Measurements from ENCODE around the gene CPB2.

CPB2 gene

GRCh38 chr13:46058268-46058667 lies 46.6 kb downstream of the CPB2 start:
- Histone ChIP-seq H3K9ac (ENCODE audit: low read depth, low read length) (no peak overlapping the region), H3K27me3 (ENCODE audit: control insufficient read depth, insufficient read depth, low read length) (no peaks in the 10 kb centered on the region), H3K36me3 (ENCODE audit: control insufficient read depth, insufficient read depth, low read length) (no peaks in the 10 kb centered on the region), H3K4me3 (ENCODE audit: low read depth, low read length) (no peak overlapping the region), H3K9me3 (ENCODE audit: control insufficient read depth, insufficient read depth, low read length) (no peaks in the 10 kb centered on the region), H3K4me1 (ENCODE audit: control insufficient read depth, insufficient read depth, low read length) (no peaks in the 10 kb centered on the region)

GRCh38 chr13:46057256-46058015 lies 47.4 kb downstream of the CPB2 start:
- H3K27me3 ChIP-seq (ENCODE audit: control insufficient read depth, insufficient read depth, low read length): no peaks in the 10 kb centered on the region
- H3K9me3 ChIP-seq (ENCODE audit: control insufficient read depth, insufficient read depth, low read length): no peaks in the 10 kb centered on the region
- no peak overlapping the region for H3K4me3 ChIP-seq (ENCODE audit: low read depth, low read length)
- no peaks in the 10 kb centered on the region for H3K4me1 ChIP-seq (ENCODE audit: control insufficient read depth, insufficient read depth, low read length)
- H3K9ac ChIP-seq (ENCODE audit: low read depth, low read length): no peak overlapping the region
- no peaks in the 10 kb centered on the region for H3K36me3 ChIP-seq (ENCODE audit: control insufficient read depth, insufficient read depth, low read length)

- Histone ChIP-seq H3K9ac (ENCODE audit: low read depth, low read length) (peak overlapping the region; percentile 73), H3K4me3 (ENCODE audit: low read depth, low read length) (peak overlapping the region; percentile 94), H3K4me1 (ENCODE audit: control insufficient read depth, insufficient read depth, low read length) (no peaks in the 10 kb centered on the region), H3K9me3 (ENCODE audit: control insufficient read depth, insufficient read depth, low read length) (no peaks in the 10 kb centered on the region), H3K36me3 (ENCODE audit: control insufficient read depth, insufficient read depth, low read length) (no peaks in the 10 kb centered on the region), H3K27me3 (ENCODE audit: control insufficient read depth, insufficient read depth, low read length) (no peaks in the 10 kb centered on the region)
Observed at GRCh38 chr13:46053162-46054012, 51.4 kb downstream of the CPB2 start.

- H3K36me3 ChIP-seq (ENCODE audit: control insufficient read depth, insufficient read depth, low read length): no peaks in the 10 kb centered on the region
- peak within 1 kb of the TSS; percentile 94 for H3K4me3 ChIP-seq (ENCODE audit: low read depth, low read length)
- H3K4me1 ChIP-seq (ENCODE audit: control insufficient read depth, insufficient read depth, low read length): no peaks in the 10 kb centered on the region
- no peaks in the 10 kb centered on the region for H3K9me3 ChIP-seq (ENCODE audit: control insufficient read depth, insufficient read depth, low read length)
- peak within 1 kb of the TSS; percentile 80 for H3K9ac ChIP-seq (ENCODE audit: low read depth, low read length)
- H3K27me3 ChIP-seq (ENCODE audit: control insufficient read depth, insufficient read depth, low read length): no peaks in the 10 kb centered on the region
Observed at GRCh38 chr13:46052319-46053161, 52.3 kb downstream of the CPB2 start, which contains the start of gene ZC3H13. Gene ZC3H13, minus strand, starts transcription at chr13:46052746. Its CDS starts 7,239 bp downstream, at chr13:46045507.

GRCh38 chr13:46051968-46052318 lies 52.9 kb downstream of the CPB2 start:
- H3K9ac ChIP-seq (ENCODE audit: low read depth, low read length): peak overlapping the region; percentile 80
- no peaks in the 10 kb centered on the region for H3K9me3 ChIP-seq (ENCODE audit: control insufficient read depth, insufficient read depth, low read length)
- H3K4me1 ChIP-seq (ENCODE audit: control insufficient read depth, insufficient read depth, low read length): no peaks in the 10 kb centered on the region
- no peaks in the 10 kb centered on the region for H3K27me3 ChIP-seq (ENCODE audit: control insufficient read depth, insufficient read depth, low read length)
- no peaks in the 10 kb centered on the region for H3K36me3 ChIP-seq (ENCODE audit: control insufficient read depth, insufficient read depth, low read length)
- H3K4me3 ChIP-seq (ENCODE audit: low read depth, low read length): peak overlapping the region; percentile 94

- H3K9me3 ChIP-seq (ENCODE audit: control insufficient read depth, insufficient read depth, low read length): no peaks in the 10 kb centered on the region
- no peaks in the 10 kb centered on the region for H3K36me3 ChIP-seq (ENCODE audit: control insufficient read depth, insufficient read depth, low read length)
- no peak overlapping the region for H3K9ac ChIP-seq (ENCODE audit: low read depth, low read length)
- H3K27me3 ChIP-seq (ENCODE audit: control insufficient read depth, insufficient read depth, low read length): no peaks in the 10 kb centered on the region
- no peaks in the 10 kb centered on the region for H3K4me1 ChIP-seq (ENCODE audit: control insufficient read depth, insufficient read depth, low read length)
- H3K4me3 ChIP-seq (ENCODE audit: low read depth, low read length): no peak overlapping the region
Observed at GRCh38 chr13:46050771-46051170, 54.1 kb downstream of the CPB2 start.

GRCh38 chr13:46045424-46045823 lies 59.4 kb downstream of the CPB2 start:
- no peaks in the 10 kb centered on the region for H3K27me3 ChIP-seq (ENCODE audit: control insufficient read depth, insufficient read depth, low read length)
- no peaks in the 10 kb centered on the region for H3K9me3 ChIP-seq (ENCODE audit: control insufficient read depth, insufficient read depth, low read length)

GRCh38 chr13:46043647-46044046 lies 61.2 kb downstream of the CPB2 start:
- no peaks in the 10 kb centered on the region for H3K4me1 ChIP-seq (ENCODE audit: control insufficient read depth, insufficient read depth, low read length)
- H3K36me3 ChIP-seq (ENCODE audit: control insufficient read depth, insufficient read depth, low read length): no peaks in the 10 kb centered on the region
- H3K9me3 ChIP-seq (ENCODE audit: control insufficient read depth, insufficient read depth, low read length): no peaks in the 10 kb centered on the region
- H3K27me3 ChIP-seq (ENCODE audit: control insufficient read depth, insufficient read depth, low read length): no peaks in the 10 kb centered on the region
- H3K9ac ChIP-seq (ENCODE audit: low read depth, low read length): no peak overlapping the region
- H3K4me3 ChIP-seq (ENCODE audit: low read depth, low read length): no peak overlapping the region

More at GRCh38 chr13:46045424-46045823, 59.4 kb downstream of the CPB2 start:
- Histone ChIP-seq H3K4me1 (ENCODE audit: control insufficient read depth, insufficient read depth, low read length) (no peaks in the 10 kb centered on the region), H3K4me3 (ENCODE audit: low read depth, low read length) (no peak overlapping the region), H3K9ac (ENCODE audit: low read depth, low read length) (no peak overlapping the region), H3K36me3 (ENCODE audit: control insufficient read depth, insufficient read depth, low read length) (no peaks in the 10 kb centered on the region)

- H3K27me3 ChIP-seq (ENCODE audit: control insufficient read depth, insufficient read depth, low read length): no peaks in the 10 kb centered on the region
- H3K4me1 ChIP-seq (ENCODE audit: control insufficient read depth, insufficient read depth, low read length): no peaks in the 10 kb centered on the region
- no peak overlapping the region for H3K9ac ChIP-seq (ENCODE audit: low read depth, low read length)
- no peak overlapping the region for H3K4me3 ChIP-seq (ENCODE audit: low read depth, low read length)
- no peaks in the 10 kb centered on the region for H3K36me3 ChIP-seq (ENCODE audit: control insufficient read depth, insufficient read depth, low read length)
- no peaks in the 10 kb centered on the region for H3K9me3 ChIP-seq (ENCODE audit: control insufficient read depth, insufficient read depth, low read length)
Observed at GRCh38 chr13:46041419-46041839, 63.4 kb downstream of the CPB2 start.

GRCh38 chr13:46040763-46041162 lies 64.1 kb downstream of the CPB2 start:
- H3K36me3 ChIP-seq (ENCODE audit: control insufficient read depth, insufficient read depth, low read length): no peaks in the 10 kb centered on the region
- H3K4me1 ChIP-seq (ENCODE audit: control insufficient read depth, insufficient read depth, low read length): no peaks in the 10 kb centered on the region
- H3K27me3 ChIP-seq (ENCODE audit: control insufficient read depth, insufficient read depth, low read length): no peaks in the 10 kb centered on the region
- no peaks in the 10 kb centered on the region for H3K9me3 ChIP-seq (ENCODE audit: control insufficient read depth, insufficient read depth, low read length)
- H3K9ac ChIP-seq (ENCODE audit: low read depth, low read length): no peak overlapping the region
- no peak overlapping the region for H3K4me3 ChIP-seq (ENCODE audit: low read depth, low read length)

- H3K4me3 ChIP-seq (ENCODE audit: low read depth, low read length): no peak overlapping the region
- no peaks in the 10 kb centered on the region for H3K36me3 ChIP-seq (ENCODE audit: control insufficient read depth, insufficient read depth, low read length)
- H3K9ac ChIP-seq (ENCODE audit: low read depth, low read length): no peak overlapping the region
- no peaks in the 10 kb centered on the region for H3K27me3 ChIP-seq (ENCODE audit: control insufficient read depth, insufficient read depth, low read length)
- no peaks in the 10 kb centered on the region for H3K4me1 ChIP-seq (ENCODE audit: control insufficient read depth, insufficient read depth, low read length)
- no peaks in the 10 kb centered on the region for H3K9me3 ChIP-seq (ENCODE audit: control insufficient read depth, insufficient read depth, low read length)
Observed at GRCh38 chr13:46039411-46040182, 65.2 kb downstream of the CPB2 start.

All from iPS-15b (cell line).